SH-SY5Y (cell line): ENCODE measurements around the gene FAM83D.

ENCODE experiments used
- GATA2 ChIP-seq: IDR thresholded peaks from 2 replicates; pipeline ENCODE4 v1.6.1; 2011; ENCODE audit warnings: mild to moderate bottlenecking, low read depth, low read length
- GATA3 ChIP-seq: IDR thresholded peaks from 2 replicates; pipeline ENCODE4 v1.6.1; 2011; ENCODE audit warnings: low read depth, mild to moderate bottlenecking, low read length, moderate library complexity

DNA sequence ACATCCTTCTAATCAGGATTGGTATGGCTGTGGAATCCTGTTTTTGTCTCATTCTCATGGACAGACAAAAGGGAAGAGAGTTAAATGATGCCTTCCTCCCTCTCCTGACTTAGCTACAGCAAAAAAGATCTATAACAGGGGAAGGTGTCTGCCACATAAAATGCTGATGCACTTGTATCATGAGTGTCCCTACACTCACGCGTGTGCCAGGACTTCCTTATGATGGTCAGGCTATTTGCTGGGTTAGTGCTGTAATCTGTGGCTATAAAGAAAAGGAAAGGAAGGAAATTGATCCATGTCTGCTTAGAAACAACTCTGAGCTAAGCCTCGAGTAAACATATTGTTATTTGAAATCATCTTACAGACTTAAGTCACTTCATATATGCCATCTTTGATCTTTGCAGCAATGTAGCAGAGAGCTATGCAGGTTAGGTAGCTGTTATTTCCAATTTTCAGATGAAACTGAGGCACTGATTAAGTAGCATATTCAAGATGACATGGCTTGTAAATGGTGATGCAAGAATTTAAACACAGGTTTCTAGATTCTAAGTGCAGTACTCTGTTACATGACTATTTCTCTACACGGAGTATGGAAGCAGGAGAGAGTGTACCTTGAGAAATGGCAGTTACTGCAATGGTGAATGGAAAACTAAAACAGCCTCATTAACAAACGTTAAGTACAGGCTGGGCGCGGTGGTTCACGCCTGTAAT, 27.6 kb downstream of the FAM83D start:
- TF ChIP-seq GATA3 (no peak), GATA2 (no peak)
